ENCODE measurements around the gene GAP43. TPM values are rescaled to one million over a fixed set of nuclear protein-coding genes. Genes with fewer than 3 reads are reported as not detected.

GAP43 gene
- total RNA-seq, 6 experiments from 2014 or later = not detected

GRCh38 chr3:115615001-115615814, 8.1 kb upstream of the GAP43 start:
- intact Hi-C loops (cut with DNase I) = no loop called here
- DNase-seq (no peak), ATAC-seq (no peak)
- H3K4me1 ChIP-seq = no peaks in the 10 kb centered on the region
- no peak overlapping the region for H3K4me3 ChIP-seq
- no peaks in the 10 kb centered on the region for H3K27me3 ChIP-seq
- no peak for TF ChIP-seq POLR2A (IDR thresholded peaks at IDR 0.05)
- no peak for TF ChIP-seq CTCF (IDR thresholded peaks at IDR 0.05)
- H3K27ac ChIP-seq = no peak overlapping the region
- H3K9me3 ChIP-seq = no peaks in the 10 kb centered on the region
- no peaks in the 10 kb centered on the region for H3K36me3 ChIP-seq
- 47% methylated on average over 2 of the region's 2 CpGs for WGBS (ENCODE audit: insufficient coverage, low coverage, low lambda C conversion rate, missing lambda C conversion rate)

- no peak for ATAC-seq
- intact Hi-C loops (cut with DNase I) = no loop called here
Measured at GRCh38 chr3:115616461-115616860, 6.8 kb upstream of the GAP43 start.

GRCh38 chr3:115617591-115617990, 5.7 kb upstream of the GAP43 start:
- WGBS (ENCODE audit: insufficient coverage, low coverage, low lambda C conversion rate, missing lambda C conversion rate) = 44% methylated on average over 1 of the region's 1 CpG
- intact Hi-C loops (cut with DNase I) = no loop called here
- no peak for TF ChIP-seq POLR2A (IDR thresholded peaks at IDR 0.05)
- no peak for TF ChIP-seq CTCF (IDR thresholded peaks at IDR 0.05)

More at GRCh38 chr3:115616461-115616860, 6.8 kb upstream of the GAP43 start:
- Histone ChIP-seq H3K27me3 (no peaks in the 10 kb centered on the region), H3K27ac (no peak overlapping the region), H3K9me3 (no peaks in the 10 kb centered on the region), H3K4me1 (no peaks in the 10 kb centered on the region), H3K4me3 (no peak overlapping the region), H3K36me3 (no peaks in the 10 kb centered on the region)
- DNase-seq = no peak
- TF ChIP-seq POLR2A (IDR thresholded peaks at IDR 0.05) (no peak), CTCF (IDR thresholded peaks at IDR 0.05) (no peak)
- 76% methylated on average over 4 of the region's 4 CpGs for WGBS (ENCODE audit: insufficient coverage, low coverage, low lambda C conversion rate, missing lambda C conversion rate)

GRCh38 chr3:115624029-115624741, 875 bp downstream of the GAP43 start:
- no peak overlapping the region for H3K4me3 ChIP-seq
- ATAC-seq = no peak
- 8% methylated on average over 11 of the region's 11 CpGs for WGBS (ENCODE audit: insufficient coverage, low coverage, low lambda C conversion rate, missing lambda C conversion rate)
- H3K9me3 ChIP-seq = no peaks in the 10 kb centered on the region
- no peak overlapping the region for H3K27ac ChIP-seq
- peaks cover 0 to 6% (median 0%) of the 10 kb centered on the region in 4 donors for H3K4me1 ChIP-seq
- no peak for TF ChIP-seq POLR2A (IDR thresholded peaks at IDR 0.05)
- TF ChIP-seq CTCF (IDR thresholded peaks at IDR 0.05) = no peak
- H3K27me3 ChIP-seq = peaks cover 0 to 9% of the 10 kb centered on the region in 2 donors
- intact Hi-C loops (cut with DNase I) = no loop called here
- no peak for DNase-seq
- H3K36me3 ChIP-seq = no peaks in the 10 kb centered on the region

More at GRCh38 chr3:115617591-115617990, 5.7 kb upstream of the GAP43 start:
- Histone ChIP-seq H3K4me1 (no peaks in the 10 kb centered on the region), H3K27ac (no peak overlapping the region), H3K36me3 (no peaks in the 10 kb centered on the region), H3K4me3 (no peak overlapping the region), H3K27me3 (no peaks in the 10 kb centered on the region), H3K9me3 (no peaks in the 10 kb centered on the region)
- ATAC-seq (no peak), DNase-seq (no peak)
